ENCODE measurements around the gene ANKDD1B.
A peak's percentile ranks its signal among the peaks of the same experiment; 100 is the strongest.

The ANKDD1B gene

GRCh38 chr5:75710637-75711036 is 99.4 kb downstream of the ANKDD1B start:
- DNase-seq: peak in 1 of 2 donors; percentile 36

GRCh38 chr5:75711151-75711550 is 99.9 kb downstream of the ANKDD1B start:
- DNase-seq: no peak

- no peak for DNase-seq
Observed at GRCh38 chr5:75712091-75712490, 100.8 kb downstream of the ANKDD1B start.

- peak in 1 of 2 donors; percentile 53 for DNase-seq
Observed at GRCh38 chr5:75716715-75717081, 105.4 kb downstream of the ANKDD1B start.

- DNase-seq: peak; percentile 92 to 95
Observed at GRCh38 chr5:75717082-75717922, 106.0 kb downstream of the ANKDD1B start, which contains the start of gene POC5. TSS of gene POC5 (minus strand) at chr5:75717437. CDS start at chr5:75712937, 4,500 bp downstream.

GRCh38 chr5:75720882-75721281 is 109.6 kb downstream of the ANKDD1B start:
- no peak for DNase-seq
